Fibroblast of mammary gland (primary cell): ENCODE results near the gene DDX52.
"Not testable (repeated sequence)": the region's sequence is repeated elsewhere in the genome, so short reads cannot be mapped to it uniquely, and the experiment has no call there.

Experiments used
- DNase-seq: peaks from one replicate; pipeline ENCODE4 v3.0.0-alpha.2; 2010; ENCODE audit warnings: low read depth
- H3K4me3 ChIP-seq: 2 replicates; pipeline ENCODE4 v1.5.1; 2011; ENCODE audit warnings: low read depth, mild to moderate bottlenecking, low read length, moderate library complexity; ENCODE audit not compliant: control insufficient read depth
- CTCF ChIP-seq: conservative IDR thresholded peaks from 2 replicates; pipeline ENCODE4 v1.5.1; 2011; ENCODE audit warnings: low read depth, low read length, inconsistent platforms; ENCODE audit not compliant: control insufficient read depth, insufficient read depth

DDX52 gene, protein sequence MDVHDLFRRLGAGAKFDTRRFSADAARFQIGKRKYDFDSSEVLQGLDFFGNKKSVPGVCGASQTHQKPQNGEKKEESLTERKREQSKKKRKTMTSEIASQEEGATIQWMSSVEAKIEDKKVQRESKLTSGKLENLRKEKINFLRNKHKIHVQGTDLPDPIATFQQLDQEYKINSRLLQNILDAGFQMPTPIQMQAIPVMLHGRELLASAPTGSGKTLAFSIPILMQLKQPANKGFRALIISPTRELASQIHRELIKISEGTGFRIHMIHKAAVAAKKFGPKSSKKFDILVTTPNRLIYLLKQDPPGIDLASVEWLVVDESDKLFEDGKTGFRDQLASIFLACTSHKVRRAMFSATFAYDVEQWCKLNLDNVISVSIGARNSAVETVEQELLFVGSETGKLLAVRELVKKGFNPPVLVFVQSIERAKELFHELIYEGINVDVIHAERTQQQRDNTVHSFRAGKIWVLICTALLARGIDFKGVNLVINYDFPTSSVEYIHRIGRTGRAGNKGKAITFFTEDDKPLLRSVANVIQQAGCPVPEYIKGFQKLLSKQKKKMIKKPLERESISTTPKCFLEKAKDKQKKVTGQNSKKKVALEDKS

DNA sequence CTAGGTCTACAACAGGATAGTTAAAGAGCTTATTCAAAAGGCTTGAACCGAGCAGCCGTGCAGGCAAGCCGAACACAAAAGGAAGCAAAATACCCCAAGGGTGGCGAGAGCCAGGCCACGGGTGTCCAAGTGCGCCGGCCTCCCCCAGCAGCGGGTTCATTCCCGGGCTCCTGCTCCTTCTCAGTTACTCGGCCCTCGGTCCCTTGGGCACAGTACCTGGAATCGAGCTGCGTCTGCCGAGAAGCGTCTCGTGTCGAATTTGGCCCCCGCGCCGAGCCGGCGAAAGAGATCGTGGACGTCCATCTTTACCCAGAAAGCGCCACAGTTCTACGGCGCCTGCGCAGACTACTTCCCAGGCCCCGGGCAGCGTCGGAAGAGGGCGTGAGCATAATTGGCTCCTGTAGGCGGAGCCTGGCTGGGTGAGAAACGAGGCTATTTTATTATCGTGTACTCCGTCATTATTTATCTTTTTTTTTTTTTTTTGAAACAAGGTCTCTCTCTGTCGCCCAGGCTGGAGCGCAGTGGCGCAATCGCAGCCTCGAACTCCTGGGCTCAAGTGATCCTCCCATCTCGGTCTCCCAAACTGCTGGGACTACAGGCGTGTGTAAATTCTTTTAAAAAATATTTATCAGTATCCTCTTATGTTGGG lies at the start of gene DDX52:
DDX52 (minus strand) TSS at position 329 of the 649 bp plus-strand sequence; CDS start at position 303, 26 bp downstream.
- TF ChIP-seq CTCF, result no peak
- peak; percentile 85 for DNase-seq
- H3K4me3 ChIP-seq, result peak within 1 kb of the TSS; percentile 80

DNA sequence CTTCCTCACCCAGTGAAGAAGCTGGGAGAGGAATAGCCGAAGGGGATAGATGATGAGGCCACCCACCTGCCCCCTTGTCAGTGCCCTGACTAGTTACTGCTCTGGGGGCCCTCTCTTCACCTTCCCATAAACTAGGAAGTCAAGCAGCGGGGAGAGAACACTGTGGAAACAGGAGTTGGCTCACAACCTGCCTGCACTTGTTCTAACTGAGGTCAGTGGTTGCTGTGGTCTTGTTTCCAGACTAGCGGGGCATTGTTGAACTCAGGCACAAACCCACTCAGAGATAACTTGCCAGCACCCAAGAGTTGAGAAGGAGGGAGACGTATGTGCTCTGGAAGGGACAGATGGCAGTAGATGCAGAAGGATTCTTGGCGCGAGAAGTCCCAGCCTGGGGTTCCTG lies 48.6 kb upstream of the DDX52 start:
- no peak for TF ChIP-seq CTCF
- H3K4me3 ChIP-seq, result no peak overlapping the region
- no peak for DNase-seq

- DNase-seq, result no peak
- H3K4me3 ChIP-seq, result no peak overlapping the region
- no peak for TF ChIP-seq CTCF
These were observed 46.1 kb upstream of the DDX52 start for GRCh38 chr17:37689317-37689716.

- DNase-seq, result no peak
- no peak for TF ChIP-seq CTCF
- H3K4me3 ChIP-seq, result no peak overlapping the region
These were observed 40.3 kb upstream of the DDX52 start for GRCh38 chr17:37683454-37683984.

DNA sequence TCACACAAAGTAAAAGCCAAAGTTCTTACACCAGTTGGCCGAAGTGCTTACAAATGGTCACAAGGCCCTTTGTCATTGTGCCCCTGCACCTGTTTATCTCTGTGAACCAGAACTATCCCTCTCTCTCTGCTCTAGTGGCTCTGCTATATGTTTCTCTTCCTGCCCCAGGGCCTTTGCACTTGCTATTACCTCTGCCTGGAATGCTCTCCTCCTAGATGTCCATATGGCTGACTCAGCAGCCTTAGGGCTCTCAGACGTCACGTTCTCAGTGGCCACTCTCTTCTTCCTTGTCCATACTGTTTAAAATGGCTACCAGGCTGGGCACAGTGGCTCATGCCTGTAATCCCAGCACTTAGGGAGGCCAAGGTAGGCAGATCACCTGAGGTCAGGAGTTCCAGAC lies 38.8 kb upstream of the DDX52 start:
- no peak overlapping the region for H3K4me3 ChIP-seq
- DNase-seq, result no peak
- no peak for TF ChIP-seq CTCF

DNA sequence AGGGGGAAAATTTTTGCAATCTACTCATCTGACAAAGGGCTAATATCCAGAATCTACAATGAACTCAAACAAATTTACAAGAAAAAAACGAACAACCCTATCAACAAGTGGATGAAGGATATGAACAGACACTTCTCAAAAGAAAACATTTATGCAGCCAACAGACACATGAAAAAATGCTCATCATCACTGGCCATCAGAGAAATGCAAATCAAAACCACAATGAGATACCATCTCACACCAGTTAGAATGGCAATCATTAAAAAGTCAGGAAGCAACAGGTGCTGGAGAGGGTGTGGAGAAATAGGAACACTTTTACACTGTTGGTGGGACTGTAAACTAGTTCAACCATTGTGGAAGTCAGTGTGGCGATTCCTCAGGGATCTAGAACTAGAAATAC lies 36.7 kb upstream of the DDX52 start:
- DNase-seq, H3K4me3 ChIP-seq: not testable (repeated sequence)

- DNase-seq, result no peak
- H3K4me3 ChIP-seq, result no peak overlapping the region
- no peak for TF ChIP-seq CTCF
These were observed 34.8 kb upstream of the DDX52 start for GRCh38 chr17:37678036-37678435.
